ENCODE measurements around the gene CTH.
"Not testable (repeated sequence)": the region's sequence is repeated elsewhere in the genome, so short reads cannot be mapped to it uniquely, and the experiment has no call there.

- TF ChIP-seq CTCF (conservative IDR thresholded peaks at IDR 0.05; ENCODE audit: low read depth, low read length); EZH2 (IDR thresholded peaks at IDR 0.05; ENCODE audit: borderline replicate concordance, low read depth, low read length, poor library complexity, severe bottlenecking): not testable (repeated sequence)
Observed at GRCh38 chr1:70469184-70469583, 58.1 kb downstream of the CTH start.
